Naive thymus-derived CD4-positive, alpha-beta T cell (primary cell): Measurements from ENCODE around the gene CHST10. TPM values are rescaled to one million over a fixed set of nuclear protein-coding genes. Genes with fewer than 3 reads are reported as not detected.
"Not testable (repeated sequence)": the region's sequence is repeated elsewhere in the genome, so short reads cannot be mapped to it uniquely, and the experiment has no call there.

Experiments
- ATAC-seq: fragments of 150-1000 bp; cut with Tn5 transposase; 2 replicates; pipeline ENCODE4 v1.10.0; 2021; ENCODE audit warnings: mild to moderate bottlenecking, moderate library complexity
- CTCF ChIA-PET: fragments of 350-600 bp; sonication (Branson Sonifier 250); formaldehyde crosslinking; loops from one replicate; lab custom pipeline; 2021; ENCODE audit warnings: antibody characterized with exemption; lab: Charles Lee
- POLR2A ChIA-PET: fragments of 350-600 bp; sonication (Branson Sonifier 250); formaldehyde crosslinking; loops from one replicate; lab custom pipeline; 2021; ENCODE audit warnings: antibody characterized with exemption, inconsistent platforms; lab: Charles Lee
- DNase-seq, 9 donors: peaks; one replicate each; pipeline versions ENCODE4 v3.0.0 to v3.0.0-alpha.2; 2020 to 2022; ENCODE audit warnings: mixed read lengths in 1 of 9
- H3K27ac ChIP-seq: one replicate; pipeline ENCODE4 v1.7.0; 2013; ENCODE audit warnings: mild to moderate bottlenecking, low read depth, low read length, moderate library complexity
- H3K27me3 ChIP-seq, 2 donors: one replicate each; pipeline ENCODE4 v1.7.0; 2013; ENCODE audit warnings: low read length in 2 of 2, mild to moderate bottlenecking in 2 of 2, moderate library complexity in 2 of 2; ENCODE audit not compliant: control insufficient read depth in 2 of 2, insufficient read depth in 2 of 2
- H3K36me3 ChIP-seq, 3 experiments: 1 replicate in 2 of 3; 2 replicates in 1 of 3; pipeline ENCODE4 v1.7.0; 2013; ENCODE audit warnings: low read length in 3 of 3, mild to moderate bottlenecking in 3 of 3, moderate library complexity in 1 of 3; ENCODE audit not compliant: insufficient read depth in 3 of 3, control insufficient read depth in 2 of 3
- H3K4me1 ChIP-seq, 2 donors: one replicate each; pipeline ENCODE4 v1.7.0; 2013; ENCODE audit warnings: low read length in 2 of 2, mild to moderate bottlenecking in 2 of 2, moderate library complexity in 1 of 2; ENCODE audit not compliant: control insufficient read depth in 2 of 2, insufficient read depth in 2 of 2
- H3K4me3 ChIP-seq: 2 replicates; pipeline ENCODE4 v1.7.0; 2013; ENCODE audit warnings: mild to moderate bottlenecking, low read length
- H3K9me3 ChIP-seq, 3 experiments: 1 replicate in 2 of 3; 2 replicates in 1 of 3; pipeline ENCODE4 v1.7.0; 2013; ENCODE audit warnings: low read length in 3 of 3; ENCODE audit not compliant: control insufficient read depth in 2 of 3
- H3K27ac Mint-ChIP-seq, 9 donors: one replicate each; pipeline ENCODE4 v1.8.0; 2020 to 2022; ENCODE audit warnings: mixed read lengths in 9 of 9, mild to moderate bottlenecking in 8 of 9, moderate library complexity in 5 of 9, inconsistent platforms in 2 of 9
- H3K27me3 Mint-ChIP-seq, 5 donors: one replicate each; pipeline ENCODE4 v1.8.0; 2021 to 2022; ENCODE audit warnings: mixed read lengths in 5 of 5, mild to moderate bottlenecking in 1 of 5
- H3K36me3 Mint-ChIP-seq, 5 donors: one replicate each; pipeline ENCODE4 v1.8.0; 2020 to 2022; ENCODE audit warnings: mixed read lengths in 5 of 5, mild to moderate bottlenecking in 3 of 5, inconsistent platforms in 1 of 5
- H3K4me1 Mint-ChIP-seq, 7 donors: one replicate each; pipeline ENCODE4 v1.8.0; 2020 to 2022; ENCODE audit warnings: mixed read lengths in 7 of 7, mild to moderate bottlenecking in 3 of 7, inconsistent platforms in 1 of 7
- H3K4me3 Mint-ChIP-seq, 10 donors: one replicate each; pipeline ENCODE4 v1.8.0; 2020 to 2022; ENCODE audit warnings: mild to moderate bottlenecking in 10 of 10, mixed read lengths in 10 of 10, moderate library complexity in 6 of 10, inconsistent platforms in 2 of 10
- H3K9me3 Mint-ChIP-seq, 11 donors: one replicate each; pipeline ENCODE4 v1.8.0; 2020 to 2022; ENCODE audit warnings: mixed read lengths in 11 of 11, mild to moderate bottlenecking in 4 of 11, inconsistent platforms in 1 of 11, moderate library complexity in 1 of 11
- intact Hi-C, 2 donors: fragments of 100-400 bp; cut with micrococcal nuclease; formaldehyde crosslinking; loops; one replicate each; pipeline ENCODE4 v1.15.1; 2023
- polyA plus RNA-seq, 2 donors: library from polyadenylated mRNA; unstranded; fragments of 300-500 nt; fragmentation: Illumina TruSeq; gene quantifications; one replicate each; pipeline ENCODE4 v1.2.3, GENCODE V29; 2021
- total RNA-seq, 6 experiments: library from RNA in 5 of 6; stranded (reverse) in 5 of 6; gene quantifications; 1 replicate in 5 of 6; 2 replicates in 1 of 6; pipeline ENCODE4 v1.2.3 and lab custom pipeline; 2021 to 2026

CHST10 gene
- total and polyA plus RNA-seq, 7 experiments from 2014 or later: 1.2 to 5.0 (median 3.2) TPM

GRCh38 chr2:100380681-100381080, 36.8 kb downstream of the CHST10 start:
- Mint-ChIP-seq H3K27me3 (peaks cover 0 to 13% (median 0%) of the 10 kb centered on the region in 5 donors), H3K4me3 (no peak overlapping the region), H3K4me1 (peaks cover 0 to 6% (median 0%) of the 10 kb centered on the region in 7 donors), H3K27ac (no peak overlapping the region), H3K36me3 (no peaks in the 10 kb centered on the region), H3K9me3 (peaks cover 0 to 1% (median 0%) of the 10 kb centered on the region in 11 donors)
- no peak for DNase-seq
- Histone ChIP-seq H3K4me1 (no peaks in the 10 kb centered on the region), H3K27me3 (no peaks in the 10 kb centered on the region), H3K36me3 (no peaks in the 10 kb centered on the region), H3K4me3 (no peak overlapping the region), H3K9me3 (no peaks in the 10 kb centered on the region), H3K27ac (no peak overlapping the region)
- CTCF ChIA-PET: interaction anchor here (1.0 to 1.8 kb wide), 6 partner anchors 7 to 823 kb away, joined by 3 to 10 read pairs (median 4); no protein-coding TSS in a partner anchor
- POLR2A ChIA-PET: no interaction called here
- intact Hi-C loops: loop anchor here (1.0 to 5.0 kb wide), 3 partner anchors 117 to 822 kb away; no protein-coding TSS in a partner anchor
- no peak for ATAC-seq

- intact Hi-C loops: no loop called here
- peaks cover 0 to 15% (median 7%) of the 10 kb centered on the region in 11 donors for H3K9me3 Mint-ChIP-seq
- no peak overlapping the region for H3K27ac Mint-ChIP-seq
- Histone ChIP-seq H3K9me3 (peaks cover 0 to 5% (median 0%) of the 10 kb centered on the region in 3 experiments), H3K4me3 (no peak overlapping the region), H3K4me1 (no peaks in the 10 kb centered on the region), H3K36me3 (no peaks in the 10 kb centered on the region), H3K27me3 (no peaks in the 10 kb centered on the region), H3K27ac (no peak overlapping the region)
- H3K4me3 Mint-ChIP-seq: no peak overlapping the region
- peaks cover 0 to 3% (median 0%) of the 10 kb centered on the region in 5 donors for H3K36me3 Mint-ChIP-seq
- peaks cover 0 to 6% (median 0%) of the 10 kb centered on the region in 7 donors for H3K4me1 Mint-ChIP-seq
- peaks cover 0 to 22% (median 6%) of the 10 kb centered on the region in 5 donors for H3K27me3 Mint-ChIP-seq
- no peak for DNase-seq
- ChIA-PET CTCF (no interaction called here), POLR2A (no interaction called here)
- ATAC-seq: no peak
These were observed 40.6 kb downstream of the CHST10 start for GRCh38 chr2:100376836-100377235.

DNA sequence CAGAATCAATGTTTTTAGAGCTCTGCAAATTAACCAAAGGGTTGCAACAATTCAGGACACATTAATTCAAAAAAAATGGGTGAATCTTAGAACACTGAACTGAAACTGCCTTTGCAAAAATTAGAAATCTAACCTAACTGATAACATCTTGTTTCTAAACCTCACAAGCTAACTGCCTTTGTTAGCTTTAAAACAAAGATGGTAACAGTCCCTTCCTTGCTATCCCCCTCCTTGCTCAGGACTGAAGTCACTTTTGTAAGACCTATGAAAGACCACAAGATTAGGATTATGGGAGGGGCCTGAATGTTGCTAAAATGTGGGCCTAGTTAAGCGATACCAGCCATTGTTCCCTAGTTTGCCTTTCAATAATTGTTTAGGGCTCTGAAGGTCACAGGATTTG, 50.3 kb downstream of the CHST10 start:
- Histone ChIP-seq H3K9me3 (peaks cover 0 to 7% (median 0%) of the 10 kb centered on the region in 3 experiments), H3K36me3 (no peaks in the 10 kb centered on the region), H3K27me3 (no peaks in the 10 kb centered on the region), H3K27ac (no peak overlapping the region), H3K4me1 (no peaks in the 10 kb centered on the region), H3K4me3 (no peak overlapping the region)
- Mint-ChIP-seq H3K36me3 (peaks cover 0 to 23% (median 7%) of the 10 kb centered on the region in 5 donors), H3K4me3 (peak overlapping the region in 1 of 10 donors; percentile 15), H3K4me1 (peaks cover 0 to 5% (median 0%) of the 10 kb centered on the region in 7 donors), H3K9me3 (peaks cover 5 to 58% (median 31%) of the 10 kb centered on the region in 11 donors), H3K27me3 (peaks cover 14 to 35% (median 27%) of the 10 kb centered on the region in 5 donors), H3K27ac (no peak overlapping the region)
- intact Hi-C loops: no loop called here
- ChIA-PET POLR2A (no interaction called here), CTCF (no interaction called here)
- DNase-seq (no peak), ATAC-seq (no peak)

GRCh38 chr2:100365434-100365833, 52.0 kb downstream of the CHST10 start:
- H3K36me3 ChIP-seq: no peaks in the 10 kb centered on the region
- no peak overlapping the region for H3K27ac ChIP-seq
- H3K4me3 ChIP-seq: no peak overlapping the region
- H3K27ac Mint-ChIP-seq: no peak overlapping the region
- intact Hi-C loops: no loop called here
- H3K27me3 ChIP-seq: no peaks in the 10 kb centered on the region
- ATAC-seq (no peak), DNase-seq (no peak)
- peaks cover 14 to 29% (median 22%) of the 10 kb centered on the region in 5 donors for H3K27me3 Mint-ChIP-seq
- ChIA-PET POLR2A (no interaction called here), CTCF (no interaction called here)
- H3K4me3 Mint-ChIP-seq: no peak overlapping the region
- no peaks in the 10 kb centered on the region for H3K9me3 ChIP-seq
- peaks cover 8 to 53% (median 22%) of the 10 kb centered on the region in 11 donors for H3K9me3 Mint-ChIP-seq
- peaks cover 0 to 20% (median 4%) of the 10 kb centered on the region in 5 donors for H3K36me3 Mint-ChIP-seq
- H3K4me1 ChIP-seq: no peaks in the 10 kb centered on the region
- peaks cover 0 to 5% (median 0%) of the 10 kb centered on the region in 7 donors for H3K4me1 Mint-ChIP-seq

DNA sequence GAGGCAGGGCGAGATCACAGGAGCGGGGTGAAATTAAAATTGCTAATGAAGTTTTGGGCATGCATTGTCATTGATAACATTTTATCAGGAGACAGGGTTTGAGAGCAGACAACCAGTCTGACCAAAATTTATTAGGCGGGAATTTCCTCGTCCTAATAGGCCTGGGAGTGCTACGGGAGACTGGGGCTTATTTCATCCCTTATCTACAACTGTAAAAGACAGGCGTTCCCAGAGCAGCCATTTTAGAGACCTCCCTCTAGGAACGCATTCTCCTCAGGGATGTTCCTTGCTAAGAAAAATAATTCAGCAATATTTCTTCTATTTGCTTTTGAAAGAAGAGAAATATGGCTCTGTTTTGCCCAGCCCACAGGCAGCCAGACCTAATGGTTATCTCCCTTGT, 55.2 kb downstream of the CHST10 start:
- H3K27ac ChIP-seq, H3K4me3 Mint-ChIP-seq, POLR2A ChIA-PET: not testable (repeated sequence)

DNA sequence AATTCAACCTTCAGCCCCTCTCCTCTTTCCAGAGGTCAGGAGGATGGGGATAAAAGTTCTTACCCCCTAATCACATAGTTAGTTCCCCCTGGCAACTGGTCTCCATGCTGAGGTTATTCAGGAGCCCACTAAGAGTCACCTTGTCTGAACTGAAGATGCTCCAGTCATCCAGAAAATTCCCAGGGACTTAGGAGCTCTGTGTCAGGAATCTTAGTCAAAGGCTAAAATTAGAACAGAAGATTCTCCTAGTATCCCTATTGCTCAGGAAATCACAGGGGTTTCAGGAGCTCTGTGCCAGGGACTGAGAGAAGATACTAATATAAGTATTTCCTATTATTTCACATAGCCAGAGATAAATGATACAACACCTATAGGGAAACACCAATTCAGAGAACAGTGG, 57.9 kb downstream of the CHST10 start:
- DNase-seq (no peak), ATAC-seq (no peak)
- no peak overlapping the region for H3K27ac ChIP-seq
- Mint-ChIP-seq H3K36me3 (peaks cover 0 to 12% (median 3%) of the 10 kb centered on the region in 5 donors), H3K4me1 (no peaks in the 10 kb centered on the region), H3K4me3 (no peak overlapping the region), H3K27ac (no peak overlapping the region), H3K27me3 (peaks cover 21 to 34% (median 26%) of the 10 kb centered on the region in 5 donors), H3K9me3 (peaks cover 3 to 37% (median 16%) of the 10 kb centered on the region in 11 donors)
- H3K36me3 ChIP-seq: no peaks in the 10 kb centered on the region
- CTCF ChIA-PET: no interaction called here
- no peaks in the 10 kb centered on the region for H3K27me3 ChIP-seq
- no peaks in the 10 kb centered on the region for H3K9me3 ChIP-seq
- POLR2A ChIA-PET: no interaction called here
- no peak overlapping the region for H3K4me3 ChIP-seq
- intact Hi-C loops: no loop called here
- no peaks in the 10 kb centered on the region for H3K4me1 ChIP-seq

More for the DNA sequence above, 55.2 kb downstream of the CHST10 start:
- DNase-seq, H3K4me1 ChIP-seq, CTCF ChIA-PET, H3K9me3 ChIP-seq, H3K4me1 Mint-ChIP-seq, intact Hi-C loops, ATAC-seq, H3K36me3 ChIP-seq, H3K4me3 ChIP-seq, H3K27me3 ChIP-seq, H3K27ac Mint-ChIP-seq: not testable (repeated sequence)
- Mint-ChIP-seq H3K27me3 (peaks cover 11 to 14% (median 12%) of the 10 kb centered on the region in 5 donors), H3K9me3 (peaks cover 3 to 40% (median 12%) of the 10 kb centered on the region in 11 donors), H3K36me3 (peaks cover 0 to 13% (median 3%) of the 10 kb centered on the region in 5 donors)

- Mint-ChIP-seq H3K27me3 (peaks cover 24 to 33% (median 30%) of the 10 kb centered on the region in 5 donors), H3K27ac (no peak overlapping the region), H3K4me3 (no peak overlapping the region), H3K36me3 (peaks cover 0 to 9% (median 3%) of the 10 kb centered on the region in 5 donors), H3K4me1 (no peaks in the 10 kb centered on the region), H3K9me3 (peaks cover 3 to 37% (median 16%) of the 10 kb centered on the region in 11 donors)
- Histone ChIP-seq H3K4me3 (no peak overlapping the region), H3K4me1 (no peaks in the 10 kb centered on the region), H3K27me3 (no peaks in the 10 kb centered on the region), H3K9me3 (no peaks in the 10 kb centered on the region), H3K27ac (no peak overlapping the region), H3K36me3 (no peaks in the 10 kb centered on the region)
- ChIA-PET CTCF (no interaction called here), POLR2A (no interaction called here)
- intact Hi-C loops: no loop called here
- no peak for ATAC-seq
- no peak for DNase-seq
These were observed 58.9 kb downstream of the CHST10 start for GRCh38 chr2:100358554-100358953.
